IMR-90 (cell line): ENCODE measurements around the gene CCDC38. TPM values are rescaled to one million over a fixed set of nuclear protein-coding genes. Genes with fewer than 3 reads are reported as not detected.

Experiments used
- ATAC-seq: fragments of 200-7000 bp; cut with Tn5 transposase; 2 replicates; pipeline ENCODE4 v1.9.1; 2020; ENCODE audit warnings: low read depth, mild to moderate bottlenecking, moderate library complexity
- BruUV-seq: library from RNA; stranded (reverse); fragments of 400-500 nt; replicated peaks from 2 replicates; lab custom pipeline; 2021; lab: Mats Ljungman, UMichigan
- CTCF ChIA-PET: fragments of 300-600 bp; formaldehyde crosslinking; extraction: SDS; loops from one replicate; lab custom pipeline; 2021; ENCODE audit warnings: antibody characterized with exemption; lab: Yijun Ruan, JAX
- POLR2A ChIA-PET: fragments of 300-600 bp; sonication (Branson Sonifier 250); formaldehyde crosslinking; loops from one replicate; lab custom pipeline; 2022; ENCODE audit warnings: antibody characterized with exemption; ENCODE audit not compliant: unreplicated experiment; lab: Charles Lee
- DNase-seq: peaks from one replicate; pipeline ENCODE4 v3.0.0; 2013
- H2AFZ ChIP-seq: replicated peaks from 2 replicates; pipeline ENCODE3; 2013; ENCODE audit warnings: low read length, mild to moderate bottlenecking; ENCODE audit not compliant: poor library complexity
- H2AK5ac ChIP-seq: 2 replicates; pipeline ENCODE4 v1.6.1; 2013; ENCODE audit warnings: low read depth, low read length, inconsistent platforms
- H2AK9ac ChIP-seq: replicated peaks from 2 replicates; pipeline ENCODE3; 2013; ENCODE audit warnings: mild to moderate bottlenecking, low read depth, low read length, moderate library complexity; ENCODE audit not compliant: poor library complexity
- H2BK120ac ChIP-seq: 2 replicates; pipeline ENCODE4 v1.6.1; 2013; ENCODE audit warnings: low read depth, low read length, inconsistent platforms
- H2BK15ac ChIP-seq: 3 replicates; pipeline ENCODE4 v1.6.1; 2013; ENCODE audit warnings: low read depth, low read length, inconsistent platforms
- H2BK20ac ChIP-seq: 2 replicates; pipeline ENCODE4 v1.6.1; 2013; ENCODE audit warnings: low read depth, mild to moderate bottlenecking, inconsistent platforms, low read length, moderate library complexity
- H2BK5ac ChIP-seq: 2 replicates; pipeline ENCODE4 v1.6.1; 2013; ENCODE audit warnings: mild to moderate bottlenecking, low read depth, low read length, inconsistent platforms; ENCODE audit not compliant: poor library complexity, severe bottlenecking
- H3K14ac ChIP-seq: replicated peaks from 2 replicates; pipeline ENCODE4 v1.6.1; 2013; ENCODE audit warnings: low read depth, low read length, inconsistent platforms
- H3K18ac ChIP-seq: 2 replicates; pipeline ENCODE4 v1.6.1; 2013; ENCODE audit warnings: low read depth, low read length, control low read depth
- H3K23ac ChIP-seq: 2 replicates; pipeline ENCODE4 v1.6.1; 2013; ENCODE audit warnings: low read depth, low read length, inconsistent platforms
- H3K27ac ChIP-seq: 2 replicates; pipeline ENCODE4 v1.5.1; 2013; ENCODE audit warnings: mild to moderate bottlenecking, control low read depth, low read length; ENCODE audit not compliant: insufficient read depth
- H3K27me3 ChIP-seq: 2 replicates; pipeline ENCODE4 v1.6.1; 2013; ENCODE audit warnings: low read length; ENCODE audit not compliant: control insufficient read depth, insufficient read depth
- H3K36me3 ChIP-seq: 2 replicates; pipeline ENCODE4 v1.6.1; 2013; ENCODE audit warnings: low read length, mixed read lengths; ENCODE audit not compliant: control insufficient read depth, insufficient read depth
- H3K4ac ChIP-seq: 2 replicates; pipeline ENCODE4 v1.6.1; 2013; ENCODE audit warnings: low read depth, low read length, inconsistent platforms
- H3K4me1 ChIP-seq: 2 replicates; pipeline ENCODE4 v1.6.1; 2013; ENCODE audit warnings: low read length, mixed read lengths; ENCODE audit not compliant: control insufficient read depth, insufficient read depth
- H3K4me2 ChIP-seq: 2 replicates; pipeline ENCODE4 v1.6.1; 2013; ENCODE audit warnings: low read depth, mild to moderate bottlenecking, control low read depth, low read length, moderate library complexity
- H3K4me3 ChIP-seq: 2 replicates; pipeline ENCODE4 v1.5.1; 2013; ENCODE audit warnings: low read depth, mild to moderate bottlenecking, control low read depth, low read length, moderate library complexity; ENCODE audit not compliant: insufficient read depth
- H3K56ac ChIP-seq: 2 replicates; pipeline ENCODE4 v1.6.1; 2013; ENCODE audit warnings: low read length, inconsistent platforms; ENCODE audit not compliant: insufficient read depth; ENCODE audit errors: extremely low read depth
- H3K79me1 ChIP-seq, 2 experiments: 2 replicates each; pipeline ENCODE4 v1.6.1; 2013; ENCODE audit warnings: low read length in 2 of 2, inconsistent platforms in 1 of 2, low read depth in 1 of 2
- H3K9ac ChIP-seq: 2 replicates; pipeline ENCODE4 v1.6.1; 2013; ENCODE audit warnings: low read depth, low read length, control low read depth
- H3K9me1 ChIP-seq: 2 replicates; pipeline ENCODE4 v1.6.1; 2013; ENCODE audit warnings: low read length, inconsistent platforms; ENCODE audit not compliant: insufficient read depth
- H3K9me3 ChIP-seq: 2 replicates; pipeline ENCODE4 v1.6.1; 2013; ENCODE audit warnings: low read length; ENCODE audit not compliant: control insufficient read depth, insufficient read depth
- H4K20me1 ChIP-seq: 2 replicates; pipeline ENCODE4 v1.6.1; 2013; ENCODE audit warnings: low read length, inconsistent platforms; ENCODE audit not compliant: insufficient read depth
- H4K5ac ChIP-seq: 2 replicates; pipeline ENCODE4 v1.6.1; 2013; ENCODE audit warnings: mild to moderate bottlenecking, low read depth, low read length, control low read depth
- H4K8ac ChIP-seq, 2 experiments: 2 replicates each; pipeline ENCODE4 v1.6.1; 2013; ENCODE audit warnings: low read depth in 2 of 2, low read length in 2 of 2, control low read depth in 1 of 2, inconsistent platforms in 1 of 2
- H4K91ac ChIP-seq: 2 replicates; pipeline ENCODE4 v1.6.1; 2013; ENCODE audit warnings: low read depth, low read length, inconsistent platforms; ENCODE audit not compliant: insufficient read depth
- BHLHE40 ChIP-seq: fragments of 150-350 bp; IDR thresholded peaks from 2 replicates; pipeline ENCODE4 v1.6.1; 2016; ENCODE audit warnings: mild to moderate bottlenecking, low read depth, low read length
- CEBPB ChIP-seq: IDR thresholded peaks from 2 replicates; pipeline ENCODE4 v1.6.1; 2012; ENCODE audit warnings: low read depth, low read length, improper control_type of control experiment
- CHD1 ChIP-seq: IDR thresholded peaks from 2 replicates; pipeline ENCODE4 v1.6.1; 2012; ENCODE audit warnings: low read depth, low read length, improper control_type of control experiment
- FOS ChIP-seq: fragments of 150-350 bp; IDR thresholded peaks from 2 replicates; pipeline ENCODE4 v1.6.1; 2016; ENCODE audit warnings: low read depth, low read length
- MAFK ChIP-seq: IDR thresholded peaks from 2 replicates; pipeline ENCODE4 v1.6.1; 2012; ENCODE audit warnings: low read depth, low read length, improper control_type of control experiment
- MXI1 ChIP-seq: IDR thresholded peaks from 2 replicates; pipeline ENCODE4 v1.6.1; 2012; ENCODE audit warnings: low read depth, mild to moderate bottlenecking, low read length, moderate library complexity, borderline replicate concordance
- NFE2L2 ChIP-seq: fragments of 150-350 bp; IDR thresholded peaks from 2 replicates; pipeline ENCODE4 v1.6.1; 2016; ENCODE audit warnings: low read depth, mild to moderate bottlenecking, low read length
- POLR2A ChIP-seq: IDR thresholded peaks from 2 replicates; pipeline ENCODE4 v1.6.1; 2012; ENCODE audit warnings: mild to moderate bottlenecking, low read depth, low read length
- RAD21 ChIP-seq: IDR thresholded peaks from 2 replicates; pipeline ENCODE4 v1.6.1; 2012; ENCODE audit warnings: low read length, improper control_type of control experiment
- RCOR1 ChIP-seq: IDR thresholded peaks from 2 replicates; pipeline ENCODE4 v1.6.1; 2012; ENCODE audit warnings: mild to moderate bottlenecking, low read length, improper control_type of control experiment; ENCODE audit not compliant: insufficient replicate concordance
- RFX5 ChIP-seq: IDR thresholded peaks from 2 replicates; pipeline ENCODE4 v1.8.0; 2012; ENCODE audit warnings: low read depth, mild to moderate bottlenecking, low read length, moderate library complexity
- SMC3 ChIP-seq: fragments of 150-350 bp; IDR thresholded peaks from 2 replicates; pipeline ENCODE4 v1.6.1; 2016; ENCODE audit warnings: low read depth, mild to moderate bottlenecking, antibody characterized with exemption, low read length, moderate library complexity
- WGBS, 2 experiments: methylation state at CpG; one replicate each; pipeline versions ENCODE4 v1.1.5 to v1.1.7; 2013; ENCODE audit warnings: missing lambda C conversion rate in 2 of 2; ENCODE audit not compliant: insufficient read length in 1 of 2; ENCODE audit errors: extremely low coverage in 2 of 2; 5-methylcytosine and 5-hydroxymethylcytosine counted together
- dilution Hi-C: fragments of 300-500 bp; cut with HindIII; formaldehyde crosslinking; loops from one replicate; pipeline ENCODE4 v1.14.3; 2018; ENCODE audit warnings: low sequenced_read_pairs; ENCODE audit not compliant: unreplicated experiment
- in situ Hi-C: fragments of 300-500 bp; cut with MboI; formaldehyde crosslinking; loops from 3 replicates; pipeline ENCODE4 v1.14.3; 2019; ENCODE audit warnings: low sequenced_read_pairs, inconsistent platforms, mixed read lengths
- intact Hi-C: fragments of 100-400 bp; cut with micrococcal nuclease; formaldehyde crosslinking; loops from 2 replicates; pipeline ENCODE4 v1.10.0; 2022
- polyA plus RNA-seq, 3 experiments: library from polyadenylated mRNA; depleted of rRNA; stranded (reverse); fragments of >200 nt; gene quantifications; 2 replicates each; pipeline ENCODE4 v1.2.3, GENCODE V29; 2012; ENCODE audit warnings: low replicate concordance in 1 of 3
- total RNA-seq: library from RNA; depleted of rRNA; stranded (reverse); fragments of >200 nt; gene quantifications from 2 replicates; pipeline ENCODE4 v1.2.3, GENCODE V29; 2012
- TF ChIP-seq, protein P1 (sequence below): fragments of 150-350 bp; IDR thresholded peaks from 2 replicates; pipeline ENCODE4 v1.6.1; 2017; ENCODE audit warnings: mild to moderate bottlenecking, antibody characterized with exemption, low read length, low read depth
- TF ChIP-seq, protein P2 (sequence below): conservative IDR thresholded peaks from 2 replicates; pipeline ENCODE4 v1.5.1; 2012; ENCODE audit warnings: mild to moderate bottlenecking, low read depth, low read length, improper control_type of control experiment
- TF ChIP-seq, protein P3 (sequence below): fragments of 150-350 bp; IDR thresholded peaks from 2 replicates; pipeline ENCODE4 v1.6.1; 2016; ENCODE audit warnings: low read depth, mild to moderate bottlenecking, low read length, moderate library complexity, borderline replicate concordance

Gene CCDC38
- total and polyA plus RNA-seq, 2 of the 4 experiments (the other 2 are of a cell fraction), result not detected

DNA sequence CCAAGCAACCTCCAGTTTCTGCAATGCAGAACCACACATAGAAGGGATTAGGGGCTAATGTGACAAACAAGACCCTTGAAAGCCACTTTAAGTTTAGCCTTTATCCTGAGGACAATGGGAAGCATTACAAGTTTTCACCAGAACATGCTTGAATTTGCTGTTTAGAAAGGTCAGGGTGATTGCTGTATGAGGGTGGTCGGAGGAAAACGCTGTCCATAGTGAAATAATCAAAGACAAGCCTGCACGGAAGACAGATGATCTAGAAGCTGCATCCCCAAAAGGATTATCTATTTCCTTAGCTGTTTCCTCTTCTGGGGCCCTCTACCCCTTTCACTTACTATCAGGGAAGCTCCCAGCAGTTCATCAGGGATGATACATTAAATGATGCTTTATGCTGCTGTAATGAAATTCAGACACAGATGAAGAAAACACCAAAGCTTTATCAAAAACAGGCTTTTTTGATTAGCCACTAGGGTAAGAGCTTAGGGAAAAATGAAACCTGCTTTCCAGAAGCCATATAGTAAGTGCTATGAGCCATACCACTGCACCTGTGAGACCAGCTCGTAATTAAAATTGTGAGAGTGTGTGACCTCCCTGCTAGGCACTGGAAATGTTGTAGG lies 47.2 kb upstream of the CCDC38 start:
- no peak overlapping the region for H3K14ac ChIP-seq
- no peak overlapping the region for H3K56ac ChIP-seq
- no peak overlapping the region for H2BK15ac ChIP-seq
- H3K4me2 ChIP-seq, result no peak overlapping the region
- H3K36me3 ChIP-seq, result no peaks in the 10 kb centered on the region
- WGBS, 2 experiments, result 40% methylated on average over 1 of the region's 4 CpGs; no CpG with 5 or more reads in 1 of the 2 experiments
- intact Hi-C loops, result no loop called here
- no peak overlapping the region for H3K27ac ChIP-seq
- no peak overlapping the region for H2AK5ac ChIP-seq
- H3K4ac ChIP-seq, result no peak overlapping the region
- no peak overlapping the region for H3K23ac ChIP-seq
- no peak overlapping the region for H3K9ac ChIP-seq
- H3K27me3 ChIP-seq, result peaks cover 20% of the 10 kb centered on the region
- no peak overlapping the region for H3K18ac ChIP-seq
- no peak overlapping the region for H2BK120ac ChIP-seq
- ATAC-seq, result no peak
- no peaks in the 10 kb centered on the region for H4K20me1 ChIP-seq
- no peak for DNase-seq
- dilution Hi-C loops, result no loop called here
- POLR2A ChIA-PET, result no interaction called here
- H2AFZ ChIP-seq, result no peak overlapping the region
- no peak overlapping the region for H2BK5ac ChIP-seq
- no peak overlapping the region for H4K91ac ChIP-seq
- H2BK20ac ChIP-seq, result no peak overlapping the region
- H4K8ac ChIP-seq, result no peak overlapping the region
- H3K9me3 ChIP-seq, result no peaks in the 10 kb centered on the region
- CTCF ChIA-PET, result interaction anchor here (0.6 to 2.1 kb wide), 2 partner anchors 9 to 35 kb away, joined by 3 to 11 read pairs; no protein-coding TSS in a partner anchor
- no peaks in the 10 kb centered on the region for H3K79me1 ChIP-seq
- BruUV-seq, result no TSS peak
- in situ Hi-C loops, result no loop called here
- no peak overlapping the region for H4K5ac ChIP-seq
- TF ChIP-seq POLR2A (no peak), SMC3 (no peak), RCOR1 (no peak), MXI1 (no peak), BHLHE40 (no peak), NFE2L2 (no peak), MAFK (no peak), FOS (no peak), RFX5 (no peak), RAD21 (no peak), CEBPB (no peak), CHD1 (no peak)
- TF ChIP-seq, protein P1, sequence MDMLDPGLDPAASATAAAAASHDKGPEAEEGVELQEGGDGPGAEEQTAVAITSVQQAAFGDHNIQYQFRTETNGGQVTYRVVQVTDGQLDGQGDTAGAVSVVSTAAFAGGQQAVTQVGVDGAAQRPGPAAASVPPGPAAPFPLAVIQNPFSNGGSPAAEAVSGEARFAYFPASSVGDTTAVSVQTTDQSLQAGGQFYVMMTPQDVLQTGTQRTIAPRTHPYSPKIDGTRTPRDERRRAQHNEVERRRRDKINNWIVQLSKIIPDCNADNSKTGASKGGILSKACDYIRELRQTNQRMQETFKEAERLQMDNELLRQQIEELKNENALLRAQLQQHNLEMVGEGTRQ, result no peak
- TF ChIP-seq, protein P2, sequence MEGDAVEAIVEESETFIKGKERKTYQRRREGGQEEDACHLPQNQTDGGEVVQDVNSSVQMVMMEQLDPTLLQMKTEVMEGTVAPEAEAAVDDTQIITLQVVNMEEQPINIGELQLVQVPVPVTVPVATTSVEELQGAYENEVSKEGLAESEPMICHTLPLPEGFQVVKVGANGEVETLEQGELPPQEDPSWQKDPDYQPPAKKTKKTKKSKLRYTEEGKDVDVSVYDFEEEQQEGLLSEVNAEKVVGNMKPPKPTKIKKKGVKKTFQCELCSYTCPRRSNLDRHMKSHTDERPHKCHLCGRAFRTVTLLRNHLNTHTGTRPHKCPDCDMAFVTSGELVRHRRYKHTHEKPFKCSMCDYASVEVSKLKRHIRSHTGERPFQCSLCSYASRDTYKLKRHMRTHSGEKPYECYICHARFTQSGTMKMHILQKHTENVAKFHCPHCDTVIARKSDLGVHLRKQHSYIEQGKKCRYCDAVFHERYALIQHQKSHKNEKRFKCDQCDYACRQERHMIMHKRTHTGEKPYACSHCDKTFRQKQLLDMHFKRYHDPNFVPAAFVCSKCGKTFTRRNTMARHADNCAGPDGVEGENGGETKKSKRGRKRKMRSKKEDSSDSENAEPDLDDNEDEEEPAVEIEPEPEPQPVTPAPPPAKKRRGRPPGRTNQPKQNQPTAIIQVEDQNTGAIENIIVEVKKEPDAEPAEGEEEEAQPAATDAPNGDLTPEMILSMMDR, result no peak
- TF ChIP-seq, protein P3, sequence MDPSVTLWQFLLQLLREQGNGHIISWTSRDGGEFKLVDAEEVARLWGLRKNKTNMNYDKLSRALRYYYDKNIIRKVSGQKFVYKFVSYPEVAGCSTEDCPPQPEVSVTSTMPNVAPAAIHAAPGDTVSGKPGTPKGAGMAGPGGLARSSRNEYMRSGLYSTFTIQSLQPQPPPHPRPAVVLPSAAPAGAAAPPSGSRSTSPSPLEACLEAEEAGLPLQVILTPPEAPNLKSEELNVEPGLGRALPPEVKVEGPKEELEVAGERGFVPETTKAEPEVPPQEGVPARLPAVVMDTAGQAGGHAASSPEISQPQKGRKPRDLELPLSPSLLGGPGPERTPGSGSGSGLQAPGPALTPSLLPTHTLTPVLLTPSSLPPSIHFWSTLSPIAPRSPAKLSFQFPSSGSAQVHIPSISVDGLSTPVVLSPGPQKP, result no peak
- peaks cover 2% of the 10 kb centered on the region; the same call in 1 of the 2 replicates for H3K4me1 ChIP-seq
- H3K9me1 ChIP-seq, result no peaks in the 10 kb centered on the region
- no peak overlapping the region for H3K4me3 ChIP-seq
- H2AK9ac ChIP-seq, result no peak overlapping the region
